ENCODE measurements around the gene SPPL2B. TPM values are rescaled to one million over a fixed set of nuclear protein-coding genes. Genes with fewer than 3 reads are reported as not detected.
"Not testable (repeated sequence)": the region's sequence is repeated elsewhere in the genome, so short reads cannot be mapped to it uniquely, and the experiment has no call there.

SPPL2B gene
- total RNA-seq, 1 donor from 2014 or later, result 16.3 TPM

- not testable (repeated sequence) for FAIRE-seq; DNase-seq (ENCODE audit: low spot score in 2 of 2)
Observed at GRCh38 chr19:2397173-2397572, 68.7 kb downstream of the SPPL2B start.

- DNase-seq (ENCODE audit: low spot score in 2 of 2), result no peak
- no peak for FAIRE-seq
Observed at GRCh38 chr19:2398735-2399305, 70.3 kb downstream of the SPPL2B start.

GRCh38 chr19:2399582-2399981, 71.1 kb downstream of the SPPL2B start:
- no peak for DNase-seq (ENCODE audit: low spot score in 2 of 2)
- no peak for FAIRE-seq

Other genes with a start within 250 kb of the SPPL2B start
- 9.4 TPM for gene MOB3A, start 232.4 kb upstream of the SPPL2B start, total RNA-seq
- 2.9 TPM for gene IZUMO4, start 231.8 kb upstream of the SPPL2B start, total RNA-seq
- gene AP3D1, start 177.1 kb upstream of the SPPL2B start, total RNA-seq, result 58.3 TPM
- 4.1 TPM for gene DOT1L, start 164.8 kb upstream of the SPPL2B start, total RNA-seq
- 40.8 TPM for gene PLEKHJ1, start 92.4 kb upstream of the SPPL2B start, total RNA-seq
- gene SF3A2, start 91.9 kb upstream of the SPPL2B start, total RNA-seq, result 23.2 TPM
- gene AMH, start 79.4 kb upstream of the SPPL2B start, total RNA-seq, result 0.82 TPM
- 2.0 TPM for gene JSRP1, start 72.3 kb upstream of the SPPL2B start, total RNA-seq
- under 0.01 TPM for gene PEAK3, start 46.5 kb upstream of the SPPL2B start, total RNA-seq
- gene LINGO3, start 20.5 kb upstream of the SPPL2B start, total RNA-seq, result 0.82 TPM
- gene LSM7, start 98 bp upstream of the SPPL2B start, total RNA-seq, result 97.4 TPM
- 0.41 TPM for gene TMPRSS9, start 31.6 kb downstream of the SPPL2B start, total RNA-seq
- gene TIMM13, start 98.9 kb downstream of the SPPL2B start, total RNA-seq, result 18.3 TPM
- 46.9 TPM for gene LMNB2, start 128.3 kb downstream of the SPPL2B start, total RNA-seq
- 1.2 TPM for gene GADD45B, start 147.4 kb downstream of the SPPL2B start, total RNA-seq

Data from frontal cortex (tissue), 4 donors.